Gastroesophageal sphincter (tissue), 3 donors: ENCODE measurements around the gene RPAP3.

ENCODE experiments used
- CTCF ChIP-seq, 4 experiments: fragments of 200-600 bp in 2 of 4; fragments of 450-650 bp in 2 of 4; sonication (generic) in 1 of 4; IDR thresholded peaks; one replicate each; pipeline ENCODE4 v1.5.1; 2017 to 2019; ENCODE audit warnings: antibody characterized with exemption in 4 of 4, mild to moderate bottlenecking in 2 of 4, moderate library complexity in 2 of 4
- EP300 ChIP-seq: sonication (generic); formaldehyde crosslinking; IDR thresholded peaks from one replicate; pipeline ENCODE4 v1.6.1; 2017; ENCODE audit warnings: antibody characterized with exemption, mild to moderate bottlenecking
- POLR2A ChIP-seq, 2 donors: fragments of 450-650 bp; IDR thresholded peaks; one replicate each; pipeline ENCODE4 v1.6.1; 2017; ENCODE audit warnings: antibody characterized with exemption in 2 of 2, mild to moderate bottlenecking in 2 of 2, moderate library complexity in 1 of 2
- POLR2AphosphoS5 ChIP-seq: sonication (generic); formaldehyde crosslinking; IDR thresholded peaks from one replicate; pipeline ENCODE4 v1.6.1; 2017; ENCODE audit warnings: antibody characterized with exemption

GRCh38 chr12:47711448-47711847 is 5.6 kb upstream of the RPAP3 start:
- TF ChIP-seq POLR2A (IDR thresholded peaks at IDR 0.05) (no peak), CTCF (IDR thresholded peaks at IDR 0.05) (no peak), POLR2AphosphoS5 (no peak), EP300 (no peak)
